ENCODE measurements around the gene CMTM2. TPM values are rescaled to one million over a fixed set of nuclear protein-coding genes. Genes with fewer than 3 reads are reported as not detected.

Gene CMTM2
- total and polyA plus RNA-seq, 9 of the 15 experiments (the other 6 are each of a cell fraction or from before 2014, with no cell fraction given), result not detected

GRCh38 chr16:66603537-66604375 lies 24.5 kb downstream of the CMTM2 start (continued):
- TF ChIP-seq ZBTB11 (CRISPR knock-in tag; IDR thresholded peaks at IDR 0.05) (0 out of 6 replicates have a peak, but pooled peaks of 1 of the 3 experiments have one; percentile 50), NEUROD1 (IDR thresholded peaks at IDR 0.05; ENCODE audit: borderline replicate concordance, low read depth, low read length, partially characterized antibody) (no peak), PRPF4 (IDR thresholded peaks at IDR 0.05; ENCODE audit: insufficient read depth, low read depth, low read length, poor library complexity, severe bottlenecking) (peak; percentile 13), NR4A1 (CRISPR knock-in tag; IDR thresholded peaks at IDR 0.05) (no peak), NR4A1 (tag; IDR thresholded peaks at IDR 0.05) (peak; percentile 95), NKRF (IDR thresholded peaks at IDR 0.05; ENCODE audit: borderline replicate concordance) (0 out of 2 replicates have a peak, but pooled peaks have one; percentile 60), LARP7 (IDR thresholded peaks at IDR 0.05) (peak; percentile 85; the same call in 1 of the 2 replicates), ARID1B (IDR thresholded peaks at IDR 0.05) (peak; percentile 59), ETS1 (conservative IDR thresholded peaks at IDR 0.05; ENCODE audit: control insufficient read depth, low read depth, low read length) (no peak), EWSR1 (IDR thresholded peaks at IDR 0.05; ENCODE audit: borderline replicate concordance, low read depth, partially characterized antibody) (no peak), ZBTB9 (CRISPR knock-in tag; IDR thresholded peaks at IDR 0.05) (peak; percentile 81; the same call in 1 of the 2 replicates), BACH1 (tag; IDR thresholded peaks at IDR 0.05) (peak; percentile 57; the same call in 1 of the 2 replicates), PTTG1 (tag; IDR thresholded peaks at IDR 0.05; ENCODE audit: low read depth) (peak; percentile 88), CHD2 (IDR thresholded peaks at IDR 0.05; ENCODE audit: low read depth, low read length) (no peak), ELF2 (CRISPR knock-in tag; IDR thresholded peaks at IDR 0.05) (no peak), SP2 (IDR thresholded peaks at IDR 0.05; ENCODE audit: extremely low read depth, low read depth, low read length, poor library complexity, severe bottlenecking) (no peak), KAT7 (CRISPR knock-in tag; IDR thresholded peaks at IDR 0.05; ENCODE audit: borderline replicate concordance) (no peak), NBN (IDR thresholded peaks at IDR 0.05; ENCODE audit: low read depth) (no peak)

All from K562 (cell line).